ENCODE measurements around the gene HLA-DPB1. TPM values are rescaled to one million over a fixed set of nuclear protein-coding genes. Genes with fewer than 3 reads are reported as not detected.

The HLA-DPB1 gene
- total and polyA plus RNA-seq, 2 experiments from 2014 or later = 12.5 to 17.8 TPM

DNA sequence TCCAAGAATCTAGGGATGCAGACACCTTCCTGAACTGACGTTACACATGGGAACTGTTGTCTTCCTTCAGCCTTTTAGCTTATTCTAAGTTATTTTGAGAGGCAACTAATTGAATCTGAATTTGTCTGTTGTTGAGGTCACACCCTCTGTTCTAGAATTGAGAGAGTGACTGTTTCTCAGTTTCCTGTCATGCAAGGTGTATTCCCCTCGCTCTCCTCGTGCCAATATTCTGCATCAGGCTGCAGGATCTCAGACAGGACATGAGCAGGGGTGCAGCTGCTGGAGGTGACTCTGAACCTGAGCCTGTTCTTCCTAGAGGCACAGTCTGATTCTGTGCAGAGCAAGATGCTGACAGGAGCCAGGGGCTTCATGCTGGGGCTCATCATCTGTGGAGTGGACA is 52.5 kb downstream of the HLA-DPB1 start:
- no peak overlapping the region for H3K4me3 ChIP-seq
- H3K4me1 ChIP-seq (ENCODE audit: insufficient read depth) = no peaks in the 10 kb centered on the region
- no peak for DNase-seq
- no peaks in the 10 kb centered on the region for H3K9me2 ChIP-seq (ENCODE audit: insufficient read depth)
- H3K9me3 ChIP-seq (ENCODE audit: low read depth) = no peaks in the 10 kb centered on the region
- no peak overlapping the region for H3K27ac ChIP-seq
- peaks cover 24% of the 10 kb centered on the region for H3K27me3 ChIP-seq (replicated peaks; ENCODE audit: insufficient read depth)
- no peak overlapping the region for H3K4me2 ChIP-seq (ENCODE audit: unreplicated experiment)
- in situ Hi-C loops (cut with MboI) = no loop called here
- no peak overlapping the region for H3K9ac ChIP-seq
- H3K36me3 ChIP-seq (ENCODE audit: low read depth) = no peaks in the 10 kb centered on the region
- WGBS, 2 experiments (ENCODE audit: low coverage in 1 of 2, low lambda C conversion rate in 2 of 2, missing lambda C conversion rate in 2 of 2) = 37 to 54% methylated on average over 3 of the region's 3 CpGs
- H3F3A ChIP-seq (ENCODE audit: insufficient read depth) = no peaks in the 10 kb centered on the region
- H4K20me1 ChIP-seq (ENCODE audit: insufficient read depth) = no peaks in the 10 kb centered on the region
- H3K79me2 ChIP-seq (ENCODE audit: insufficient read depth) = no peaks in the 10 kb centered on the region
- H2AFZ ChIP-seq = no peak overlapping the region
- TF ChIP-seq EZH2phosphoT487 (IDR thresholded peaks at IDR 0.05; ENCODE audit: insufficient read depth, low read depth) (no peak), EZH2 (IDR thresholded peaks at IDR 0.05; ENCODE audit: insufficient read depth, poor library complexity, severe bottlenecking) (no peak)

GRCh38 chr6:33132081-33132524 is 56.3 kb downstream of the HLA-DPB1 start:
- 16 to 18% methylated on average over 8 of the region's 8 CpGs for WGBS, 2 experiments (ENCODE audit: low coverage in 1 of 2, low lambda C conversion rate in 2 of 2, missing lambda C conversion rate in 2 of 2)
- Histone ChIP-seq H3K9me2 (ENCODE audit: insufficient read depth) (no peaks in the 10 kb centered on the region), H3K9ac (no peak overlapping the region), H2AFZ (no peak overlapping the region), H4K20me1 (ENCODE audit: insufficient read depth) (no peaks in the 10 kb centered on the region), H3K9me3 (ENCODE audit: low read depth) (no peaks in the 10 kb centered on the region), H3K79me2 (ENCODE audit: insufficient read depth) (no peaks in the 10 kb centered on the region), H3K27me3 (replicated peaks; ENCODE audit: insufficient read depth) (peaks cover 35% of the 10 kb centered on the region), H3K4me3 (no peak overlapping the region), H3F3A (ENCODE audit: insufficient read depth) (no peaks in the 10 kb centered on the region), H3K36me3 (ENCODE audit: low read depth) (no peaks in the 10 kb centered on the region), H3K27ac (peak overlapping the region; percentile 26; the same call in 1 of the 2 replicates), H3K4me2 (ENCODE audit: unreplicated experiment) (no peak overlapping the region), H3K4me1 (ENCODE audit: insufficient read depth) (no peaks in the 10 kb centered on the region)
- in situ Hi-C loops (cut with MboI) = no loop called here
- DNase-seq = peak; percentile 61
- TF ChIP-seq EZH2phosphoT487 (IDR thresholded peaks at IDR 0.05; ENCODE audit: insufficient read depth, low read depth) (no peak), EZH2 (IDR thresholded peaks at IDR 0.05; ENCODE audit: insufficient read depth, poor library complexity, severe bottlenecking) (no peak)

DNA sequence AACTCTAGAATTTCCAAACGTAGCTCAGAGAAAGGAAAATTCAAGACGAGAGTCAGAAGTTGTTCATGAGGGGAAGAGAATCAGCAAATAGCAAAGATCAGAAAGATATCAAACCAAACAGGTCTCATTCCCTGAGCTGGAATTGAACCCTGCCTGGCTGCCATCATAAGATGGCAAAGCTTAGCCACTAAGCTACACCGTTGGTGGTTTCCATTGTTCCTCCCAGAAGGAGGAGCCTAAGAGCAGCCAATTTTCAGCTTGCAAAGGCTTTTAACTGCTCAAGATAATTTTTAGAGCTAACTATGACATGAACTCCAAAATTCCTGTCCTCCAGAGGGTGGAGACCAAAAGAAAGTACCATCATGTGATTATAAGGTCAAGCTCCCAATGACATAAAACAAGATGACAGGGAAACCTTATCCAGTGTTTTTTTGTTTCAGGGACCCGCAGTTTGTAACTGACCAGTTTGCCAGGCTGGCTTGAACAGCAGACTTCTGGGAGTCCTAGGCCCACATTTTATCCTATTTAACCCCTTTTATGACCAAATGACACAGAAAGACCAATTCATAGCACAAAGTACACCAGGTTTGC is 60.6 kb downstream of the HLA-DPB1 start:
- H3K4me1 ChIP-seq (ENCODE audit: insufficient read depth) = no peaks in the 10 kb centered on the region
- no peak overlapping the region for H3K4me3 ChIP-seq
- no peak for TF ChIP-seq EZH2 (IDR thresholded peaks at IDR 0.05; ENCODE audit: insufficient read depth, poor library complexity, severe bottlenecking)
- TF ChIP-seq EZH2phosphoT487 (IDR thresholded peaks at IDR 0.05; ENCODE audit: insufficient read depth, low read depth) = no peak
- no peak overlapping the region for H3K27ac ChIP-seq
- H3K79me2 ChIP-seq (ENCODE audit: insufficient read depth) = no peaks in the 10 kb centered on the region
- H3K9ac ChIP-seq = no peak overlapping the region
- no peak overlapping the region for H3K4me2 ChIP-seq (ENCODE audit: unreplicated experiment)
- H4K20me1 ChIP-seq (ENCODE audit: insufficient read depth) = no peaks in the 10 kb centered on the region
- in situ Hi-C loops (cut with MboI) = no loop called here
- no peak for DNase-seq
- WGBS, 2 experiments (ENCODE audit: low coverage in 1 of 2, low lambda C conversion rate in 2 of 2, missing lambda C conversion rate in 2 of 2) = 31 to 47% methylated on average over 4 of the region's 4 CpGs
- H3K27me3 ChIP-seq (replicated peaks; ENCODE audit: insufficient read depth) = peaks cover 37% of the 10 kb centered on the region
- no peak overlapping the region for H2AFZ ChIP-seq
- H3F3A ChIP-seq (ENCODE audit: insufficient read depth) = no peaks in the 10 kb centered on the region
- no peaks in the 10 kb centered on the region for H3K36me3 ChIP-seq (ENCODE audit: low read depth)
- H3K9me2 ChIP-seq (ENCODE audit: insufficient read depth) = no peaks in the 10 kb centered on the region
- H3K9me3 ChIP-seq (ENCODE audit: low read depth) = no peaks in the 10 kb centered on the region

Other genes starting within 250 kb of the HLA-DPB1 start
- 2.2 and 5.4 TPM in 2 replicates for gene TAP2, start 237.3 kb upstream of the HLA-DPB1 start, total RNA-seq (2014; rRNA removed; shearing (Covaris generic))
- 4.6 and 5.1 TPM in 2 replicates for gene TAP2, start 237.3 kb upstream of the HLA-DPB1 start, polyA plus RNA-seq (2016; fragmentation: Nextera tagmentation; extraction: Ambion mirVana)
- 21.6 and 27.2 TPM in 2 replicates for gene PSMB8, start 231.9 kb upstream of the HLA-DPB1 start, total RNA-seq (2014; rRNA removed; shearing (Covaris generic))
- 33.5 and 36.0 TPM in 2 replicates for gene PSMB8, start 231.9 kb upstream of the HLA-DPB1 start, polyA plus RNA-seq (2016; fragmentation: Nextera tagmentation; extraction: Ambion mirVana)
- gene TAP1, start 222.3 kb upstream of the HLA-DPB1 start, total RNA-seq (2014; rRNA removed; shearing (Covaris generic)) = 27.5 and 30.7 TPM in 2 replicates
- gene TAP1, start 222.3 kb upstream of the HLA-DPB1 start, polyA plus RNA-seq (2016; fragmentation: Nextera tagmentation; extraction: Ambion mirVana) = 29.8 and 30.7 TPM in 2 replicates
- 3.4 and 5.1 TPM in 2 replicates for gene PSMB9, start 221.8 kb upstream of the HLA-DPB1 start, total RNA-seq (2014; rRNA removed; shearing (Covaris generic))
- 11.2 and 12.3 TPM in 2 replicates for gene PSMB9, start 221.8 kb upstream of the HLA-DPB1 start, polyA plus RNA-seq (2016; fragmentation: Nextera tagmentation; extraction: Ambion mirVana)
- gene HLA-DMB, start 135.0 kb upstream of the HLA-DPB1 start, total RNA-seq (2014; rRNA removed; shearing (Covaris generic)) = not detected in 2 replicates
- gene HLA-DMB, start 135.0 kb upstream of the HLA-DPB1 start, polyA plus RNA-seq (2016; fragmentation: Nextera tagmentation; extraction: Ambion mirVana) = 0.46 TPM in 1 of 2 replicates, not detected in the other
- 1.1 and 6.3 TPM in 2 replicates for gene HLA-DMA, start 122.9 kb upstream of the HLA-DPB1 start, total RNA-seq (2014; rRNA removed; shearing (Covaris generic))
- gene HLA-DMA, start 122.9 kb upstream of the HLA-DPB1 start, polyA plus RNA-seq (2016; fragmentation: Nextera tagmentation; extraction: Ambion mirVana) = 5.6 and 6.2 TPM in 2 replicates
- 85.4 and 95.7 TPM in 2 replicates for gene BRD2, start 107.4 kb upstream of the HLA-DPB1 start, total RNA-seq (2014; rRNA removed; shearing (Covaris generic))
- 99.9 and 105 TPM in 2 replicates for gene BRD2, start 107.4 kb upstream of the HLA-DPB1 start, polyA plus RNA-seq (2016; fragmentation: Nextera tagmentation; extraction: Ambion mirVana)
- not detected in 2 replicates for gene HLA-DOA, start 66.4 kb upstream of the HLA-DPB1 start, total RNA-seq (2014; rRNA removed; shearing (Covaris generic))
- 0.18 TPM in 1 of 2 replicates, not detected in the other for gene HLA-DOA, start 66.4 kb upstream of the HLA-DPB1 start, polyA plus RNA-seq (2016; fragmentation: Nextera tagmentation; extraction: Ambion mirVana)
- gene HLA-DPA1, start 2.3 kb upstream of the HLA-DPB1 start, total RNA-seq (2014; rRNA removed; shearing (Covaris generic)) = 0.89 and 2.5 TPM in 2 replicates
- 4.2 and 4.9 TPM in 2 replicates for gene HLA-DPA1, start 2.3 kb upstream of the HLA-DPB1 start, polyA plus RNA-seq (2016; fragmentation: Nextera tagmentation; extraction: Ambion mirVana)
- 0.25 and 0.32 TPM in 2 replicates for gene COL11A2, start 116.5 kb downstream of the HLA-DPB1 start, total RNA-seq (2014; rRNA removed; shearing (Covaris generic))
- gene COL11A2, start 116.5 kb downstream of the HLA-DPB1 start, polyA plus RNA-seq (2016; fragmentation: Nextera tagmentation; extraction: Ambion mirVana) = 0.05 and 0.31 TPM in 2 replicates
- gene RXRB, start 124.7 kb downstream of the HLA-DPB1 start, total RNA-seq (2014; rRNA removed; shearing (Covaris generic)) = 27.7 and 28.8 TPM in 2 replicates
- 28.1 and 28.9 TPM in 2 replicates for gene RXRB, start 124.7 kb downstream of the HLA-DPB1 start, polyA plus RNA-seq (2016; fragmentation: Nextera tagmentation; extraction: Ambion mirVana)
- 126 and 147 TPM in 2 replicates for gene SLC39A7, start 124.9 kb downstream of the HLA-DPB1 start, total RNA-seq (2014; rRNA removed; shearing (Covaris generic))
- 24.7 and 26.9 TPM in 2 replicates for gene SLC39A7, start 124.9 kb downstream of the HLA-DPB1 start, polyA plus RNA-seq (2016; fragmentation: Nextera tagmentation; extraction: Ambion mirVana)
- 1.8 and 3.7 TPM in 2 replicates for gene HSD17B8, start 128.7 kb downstream of the HLA-DPB1 start, total RNA-seq (2014; rRNA removed; shearing (Covaris generic))
- 5.3 and 5.6 TPM in 2 replicates for gene HSD17B8, start 128.7 kb downstream of the HLA-DPB1 start, polyA plus RNA-seq (2016; fragmentation: Nextera tagmentation; extraction: Ambion mirVana)
- gene RING1, start 132.5 kb downstream of the HLA-DPB1 start, total RNA-seq (2014; rRNA removed; shearing (Covaris generic)) = 35.8 and 37.6 TPM in 2 replicates
- gene RING1, start 132.5 kb downstream of the HLA-DPB1 start, polyA plus RNA-seq (2016; fragmentation: Nextera tagmentation; extraction: Ambion mirVana) = 11.3 and 12.7 TPM in 2 replicates
- gene VPS52, start 195.9 kb downstream of the HLA-DPB1 start, total RNA-seq (2014; rRNA removed; shearing (Covaris generic)) = 32.3 and 38.8 TPM in 2 replicates
- gene VPS52, start 195.9 kb downstream of the HLA-DPB1 start, polyA plus RNA-seq (2016; fragmentation: Nextera tagmentation; extraction: Ambion mirVana) = 33.9 and 35.3 TPM in 2 replicates
- gene RPS18, start 196.1 kb downstream of the HLA-DPB1 start, total RNA-seq (2014; rRNA removed; shearing (Covaris generic)) = 2,521 and 3,021 TPM in 2 replicates
- 1,848 and 1,924 TPM in 2 replicates for gene RPS18, start 196.1 kb downstream of the HLA-DPB1 start, polyA plus RNA-seq (2016; fragmentation: Nextera tagmentation; extraction: Ambion mirVana)
- gene B3GALT4, start 201.1 kb downstream of the HLA-DPB1 start, total RNA-seq (2014; rRNA removed; shearing (Covaris generic)) = 2.6 and 2.7 TPM in 2 replicates
- 2.4 and 2.7 TPM in 2 replicates for gene B3GALT4, start 201.1 kb downstream of the HLA-DPB1 start, polyA plus RNA-seq (2016; fragmentation: Nextera tagmentation; extraction: Ambion mirVana)
- 64.4 and 81.9 TPM in 2 replicates for gene WDR46, start 213.2 kb downstream of the HLA-DPB1 start, total RNA-seq (2014; rRNA removed; shearing (Covaris generic))
- 79.4 and 90.9 TPM in 2 replicates for gene WDR46, start 213.2 kb downstream of the HLA-DPB1 start, polyA plus RNA-seq (2016; fragmentation: Nextera tagmentation; extraction: Ambion mirVana)
- gene PFDN6, start 213.6 kb downstream of the HLA-DPB1 start, total RNA-seq (2014; rRNA removed; shearing (Covaris generic)) = 31.9 and 38.7 TPM in 2 replicates
- 7.9 and 9.1 TPM in 2 replicates for gene PFDN6, start 213.6 kb downstream of the HLA-DPB1 start, polyA plus RNA-seq (2016; fragmentation: Nextera tagmentation; extraction: Ambion mirVana)
- gene RGL2, start 223.0 kb downstream of the HLA-DPB1 start, total RNA-seq (2014; rRNA removed; shearing (Covaris generic)) = 18.5 and 21.1 TPM in 2 replicates
- 22.4 and 23.3 TPM in 2 replicates for gene RGL2, start 223.0 kb downstream of the HLA-DPB1 start, polyA plus RNA-seq (2016; fragmentation: Nextera tagmentation; extraction: Ambion mirVana)
- gene TAPBP, start 238.1 kb downstream of the HLA-DPB1 start, total RNA-seq (2014; rRNA removed; shearing (Covaris generic)) = 62.3 and 68.7 TPM in 2 replicates
- 75.8 and 78.4 TPM in 2 replicates for gene TAPBP, start 238.1 kb downstream of the HLA-DPB1 start, polyA plus RNA-seq (2016; fragmentation: Nextera tagmentation; extraction: Ambion mirVana)
- 15.3 and 18.3 TPM in 2 replicates for gene ZBTB22, start 241.8 kb downstream of the HLA-DPB1 start, total RNA-seq (2014; rRNA removed; shearing (Covaris generic))
- gene ZBTB22, start 241.8 kb downstream of the HLA-DPB1 start, polyA plus RNA-seq (2016; fragmentation: Nextera tagmentation; extraction: Ambion mirVana) = 9.8 and 11.2 TPM in 2 replicates
- gene DAXX, start 247.0 kb downstream of the HLA-DPB1 start, total RNA-seq (2014; rRNA removed; shearing (Covaris generic)) = 24.8 and 27.8 TPM in 2 replicates
- 42.2 and 49.3 TPM in 2 replicates for gene DAXX, start 247.0 kb downstream of the HLA-DPB1 start, polyA plus RNA-seq (2016; fragmentation: Nextera tagmentation; extraction: Ambion mirVana)

Measured in GM23248 (cell line).